Trophoblast cell (in vitro differentiated cells and primary cell): Measurements from ENCODE around the gene PTPRE.
A peak's percentile ranks its signal among the peaks of the same experiment; 100 is the strongest.

Experiments
- DNase-seq, 2 donors: peaks; one replicate each; pipeline ENCODE4 v3.0.0-alpha.2; 2016
- H2AFZ ChIP-seq: 2 replicates; pipeline ENCODE4 v1.6.1; 2013; ENCODE audit warnings: low read length, moderate library complexity, mild to moderate bottlenecking; ENCODE audit not compliant: insufficient read depth, poor library complexity
- H2AK5ac ChIP-seq: 2 replicates; pipeline ENCODE4 v1.6.1; 2013; ENCODE audit warnings: mild to moderate bottlenecking, low read length
- H2BK120ac ChIP-seq: 2 replicates; pipeline ENCODE4 v1.6.1; 2013; ENCODE audit warnings: low read length, mild to moderate bottlenecking, moderate library complexity; ENCODE audit not compliant: insufficient read depth, poor library complexity
- H2BK12ac ChIP-seq: 2 replicates; pipeline ENCODE4 v1.6.1; 2013; ENCODE audit warnings: mild to moderate bottlenecking, low read length, moderate library complexity
- H2BK5ac ChIP-seq: 2 replicates; pipeline ENCODE4 v1.6.1; 2013; ENCODE audit warnings: low read length, low read depth, moderate library complexity, mild to moderate bottlenecking; ENCODE audit not compliant: poor library complexity
- H3K14ac ChIP-seq: 2 replicates; pipeline ENCODE4 v1.6.1; 2013; ENCODE audit warnings: mild to moderate bottlenecking, low read length
- H3K18ac ChIP-seq: 2 replicates; pipeline ENCODE4 v1.6.1; 2013; ENCODE audit warnings: mild to moderate bottlenecking, low read length
- H3K23ac ChIP-seq: 2 replicates; pipeline ENCODE4 v1.6.1; 2013; ENCODE audit warnings: low read length
- H3K27ac ChIP-seq: 2 replicates; pipeline ENCODE4 v1.5.1; 2013; ENCODE audit warnings: low read depth, mild to moderate bottlenecking, inconsistent platforms, low read length, moderate library complexity
- H3K27me3 ChIP-seq: 2 replicates; pipeline ENCODE4 v1.6.1; 2013; ENCODE audit warnings: inconsistent platforms, mild to moderate bottlenecking, low read length, moderate library complexity; ENCODE audit not compliant: insufficient read depth
- H3K36me3 ChIP-seq, 2 experiments: 1 replicate in 1 of 2; 2 replicates in 1 of 2; pipeline ENCODE4 v1.6.1; 2013; ENCODE audit warnings: low read length in 2 of 2, mild to moderate bottlenecking in 2 of 2, moderate library complexity in 1 of 2; ENCODE audit not compliant: insufficient read depth in 2 of 2, control insufficient read depth in 1 of 2
- H3K4ac ChIP-seq: 2 replicates; pipeline ENCODE4 v1.6.1; 2013; ENCODE audit warnings: low read depth, mild to moderate bottlenecking, low read length, moderate library complexity
- H3K4me1 ChIP-seq, 2 experiments: 1 replicate in 1 of 2; 2 replicates in 1 of 2; pipeline ENCODE4 v1.6.1; 2013; ENCODE audit warnings: low read length in 2 of 2, mild to moderate bottlenecking in 2 of 2, moderate library complexity in 1 of 2; ENCODE audit not compliant: insufficient read depth in 2 of 2, control insufficient read depth in 1 of 2
- H3K4me2 ChIP-seq: 2 replicates; pipeline ENCODE4 v1.6.1; 2013; ENCODE audit warnings: inconsistent platforms, mild to moderate bottlenecking, low read length, moderate library complexity
- H3K4me3 ChIP-seq: 2 replicates; pipeline ENCODE4 v1.5.1; 2013; ENCODE audit warnings: mild to moderate bottlenecking, low read depth, low read length, inconsistent platforms
- H3K79me1 ChIP-seq: one replicate; pipeline ENCODE4 v1.6.1; 2013; ENCODE audit warnings: low read length
- H3K79me2 ChIP-seq: 2 replicates; pipeline ENCODE4 v1.6.1; 2013; ENCODE audit warnings: low read length, mild to moderate bottlenecking; ENCODE audit not compliant: control insufficient read depth, insufficient read depth, poor library complexity
- H3K9ac ChIP-seq: 2 replicates; pipeline ENCODE4 v1.6.1; 2013; ENCODE audit warnings: mild to moderate bottlenecking, low read length
- H3K9me3 ChIP-seq: 2 replicates; pipeline ENCODE4 v1.6.1; 2013; ENCODE audit warnings: low read depth, mild to moderate bottlenecking, control low read depth, inconsistent platforms, low read length; ENCODE audit not compliant: insufficient read depth
- H4K12ac ChIP-seq: 2 replicates; pipeline ENCODE4 v1.6.1; 2013; ENCODE audit warnings: low read depth, mild to moderate bottlenecking, low read length, moderate library complexity
- H4K8ac ChIP-seq: 2 replicates; pipeline ENCODE4 v1.6.1; 2013; ENCODE audit warnings: low read depth, mild to moderate bottlenecking, low read length, moderate library complexity
- H4K91ac ChIP-seq: one replicate; pipeline ENCODE4 v1.6.1; 2013; ENCODE audit warnings: low read depth, mild to moderate bottlenecking, low read length, moderate library complexity
- WGBS: extraction: QIAGEN DNeasy Blood & Tissue Kit; methylation state at CpG from one replicate; pipeline ENCODE4 v1.1.7; 2013; ENCODE audit warnings: missing lambda C conversion rate; ENCODE audit not compliant: insufficient read length, insufficient coverage; ENCODE audit errors: extremely low coverage; 5-methylcytosine and 5-hydroxymethylcytosine counted together

The PTPRE gene

DNA sequence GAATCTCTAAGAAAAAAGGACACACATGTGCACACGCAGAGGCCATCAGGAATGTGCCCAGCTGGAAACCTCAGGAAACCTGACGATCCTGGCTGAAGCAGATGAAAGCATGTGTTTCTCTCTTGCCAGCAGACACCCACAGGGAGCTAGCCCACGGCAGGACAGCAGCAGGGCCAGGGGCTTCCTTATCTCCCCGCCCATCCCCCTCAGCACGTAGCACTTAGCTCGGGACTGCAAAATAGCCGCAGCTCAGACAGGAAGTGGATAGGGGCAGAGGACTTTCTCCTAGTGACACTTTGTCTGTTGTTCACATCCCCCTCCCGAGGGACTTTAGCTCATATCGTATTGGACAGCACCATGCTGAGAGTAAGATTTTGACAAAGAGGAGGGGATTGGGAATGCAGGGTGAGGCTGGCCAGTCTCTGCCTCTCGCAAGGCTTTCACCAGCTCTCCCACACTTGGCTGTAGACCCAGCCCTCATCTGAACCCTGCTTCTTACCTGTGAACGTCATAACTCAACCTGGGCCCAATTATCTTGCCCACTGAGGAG lies 155.5 kb downstream of the PTPRE start:
- peaks cover 30 to 36% of the 10 kb centered on the region in 2 experiments for H3K36me3 ChIP-seq

DNA sequence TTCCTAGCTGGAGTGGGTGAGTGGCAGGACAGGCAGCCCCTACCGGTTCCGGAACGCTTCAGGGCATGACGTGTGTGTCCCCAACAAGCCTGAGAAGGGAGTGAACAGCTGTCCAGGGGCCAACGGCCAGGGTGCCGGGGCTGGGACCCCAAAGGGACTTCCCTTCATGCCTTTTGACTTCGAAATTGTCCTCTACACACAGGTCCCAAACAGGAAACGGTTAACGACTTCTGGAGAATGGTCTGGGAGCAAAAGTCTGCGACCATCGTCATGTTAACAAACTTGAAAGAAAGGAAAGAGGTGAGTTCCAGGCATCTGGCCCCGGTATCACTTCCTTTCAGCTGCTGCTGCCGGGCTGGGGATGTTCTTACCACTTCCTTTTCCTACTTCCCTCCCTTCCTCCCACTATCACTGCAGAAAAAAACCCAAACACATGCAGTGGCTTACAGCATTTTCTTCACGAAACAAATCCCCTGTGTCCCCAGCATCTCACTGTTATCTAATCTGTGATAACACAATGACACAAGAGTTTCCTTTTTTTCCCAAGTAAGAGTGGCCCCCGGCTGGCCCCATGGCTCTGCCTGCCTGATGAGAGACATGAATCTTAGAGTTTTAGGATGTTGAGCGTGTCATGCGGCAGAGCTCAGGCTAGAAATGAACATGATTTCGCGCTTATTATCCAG lies 156.1 kb downstream of the PTPRE start:
- peak; percentile 69 to 75 for DNase-seq
- Histone ChIP-seq H3K27ac (no peak overlapping the region), H3K79me2 (no peaks in the 10 kb centered on the region), H3K4me1 (peaks cover 4 to 6% of the 10 kb centered on the region in 2 experiments), H4K12ac (no peak overlapping the region), H4K91ac (no peak overlapping the region), H3K4me2 (no peak overlapping the region), H2BK5ac (no peak overlapping the region), H2AK5ac (no peak overlapping the region), H3K14ac (no peak overlapping the region), H3K36me3 (peaks cover 35 to 39% of the 10 kb centered on the region in 2 experiments), H2AFZ (no peak overlapping the region), H4K8ac (no peak overlapping the region), H3K4me3 (no peak overlapping the region), H3K27me3 (no peaks in the 10 kb centered on the region), H3K9me3 (peaks cover 17% of the 10 kb centered on the region), H2BK120ac (no peak overlapping the region), H2BK12ac (no peak overlapping the region), H3K79me1 (peaks cover 3% of the 10 kb centered on the region), H3K4ac (no peak overlapping the region), H3K9ac (no peak overlapping the region), H3K23ac (no peak overlapping the region), H3K18ac (no peak overlapping the region)
- WGBS: no CpG with 5 or more reads among the region's 19 CpGs

More for the DNA sequence above, 155.5 kb downstream of the PTPRE start:
- no peak overlapping the region for H3K4me2 ChIP-seq
- H2BK120ac ChIP-seq: no peak overlapping the region
- H3K14ac ChIP-seq: no peak overlapping the region
- H3K4me1 ChIP-seq: peaks cover 4 to 6% of the 10 kb centered on the region in 2 experiments
- no peak overlapping the region for H4K12ac ChIP-seq
- no peak overlapping the region for H3K23ac ChIP-seq
- H4K91ac ChIP-seq: no peak overlapping the region
- no peak overlapping the region for H2BK12ac ChIP-seq
- DNase-seq: peak; percentile 66 to 68
- no peak overlapping the region for H2BK5ac ChIP-seq
- H3K79me2 ChIP-seq: no peaks in the 10 kb centered on the region
- no peak overlapping the region for H3K4ac ChIP-seq
- no CpG with 5 or more reads among the region's 11 CpGs for WGBS
- H3K27me3 ChIP-seq: no peaks in the 10 kb centered on the region
- H2AFZ ChIP-seq: no peak overlapping the region
- H4K8ac ChIP-seq: no peak overlapping the region
- H3K18ac ChIP-seq: no peak overlapping the region
- no peak overlapping the region for H3K27ac ChIP-seq
- H3K9me3 ChIP-seq: peaks cover 17% of the 10 kb centered on the region
- H3K9ac ChIP-seq: no peak overlapping the region
- no peak overlapping the region for H3K4me3 ChIP-seq
- peaks cover 3% of the 10 kb centered on the region for H3K79me1 ChIP-seq
- no peak overlapping the region for H2AK5ac ChIP-seq

DNA sequence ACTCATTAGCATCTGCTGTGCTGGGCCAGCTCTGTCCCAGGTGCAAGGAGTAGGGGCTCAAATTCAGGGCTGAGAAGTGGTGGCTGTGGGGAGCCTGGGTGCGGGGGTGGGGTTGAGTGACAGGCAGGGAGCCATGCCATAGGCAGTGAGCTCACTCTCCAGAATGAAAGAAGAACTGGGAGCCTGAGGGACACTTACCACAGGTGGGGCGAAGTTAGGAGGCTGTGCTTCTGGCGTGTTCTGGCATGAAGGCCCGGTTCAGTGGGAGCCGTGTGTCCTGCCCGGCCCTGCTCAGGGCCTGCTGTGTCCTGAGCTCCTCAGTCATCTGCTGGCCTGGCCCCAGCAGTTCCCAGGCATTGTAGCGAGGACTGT lies 156.8 kb downstream of the PTPRE start:
- Histone ChIP-seq H2BK120ac (no peak overlapping the region), H3K9me3 (peaks cover 14% of the 10 kb centered on the region), H2BK5ac (no peak overlapping the region), H4K12ac (no peak overlapping the region), H2AK5ac (no peak overlapping the region), H3K4me1 (peaks cover 4 to 6% of the 10 kb centered on the region in 2 experiments), H3K23ac (no peak overlapping the region), H3K4me2 (no peak overlapping the region), H3K27ac (no peak overlapping the region), H2BK12ac (no peak overlapping the region), H4K91ac (no peak overlapping the region), H3K18ac (no peak overlapping the region), H3K14ac (no peak overlapping the region), H3K36me3 (peaks cover 41 to 44% of the 10 kb centered on the region in 2 experiments), H2AFZ (no peak overlapping the region), H4K8ac (no peak overlapping the region), H3K79me1 (peaks cover 3% of the 10 kb centered on the region), H3K27me3 (no peaks in the 10 kb centered on the region), H3K4me3 (no peak overlapping the region), H3K4ac (no peak overlapping the region), H3K79me2 (no peaks in the 10 kb centered on the region), H3K9ac (no peak overlapping the region)
- peak in 1 of 2 donors; percentile 8 for DNase-seq
- WGBS: no CpG with 5 or more reads among the region's 7 CpGs

DNA sequence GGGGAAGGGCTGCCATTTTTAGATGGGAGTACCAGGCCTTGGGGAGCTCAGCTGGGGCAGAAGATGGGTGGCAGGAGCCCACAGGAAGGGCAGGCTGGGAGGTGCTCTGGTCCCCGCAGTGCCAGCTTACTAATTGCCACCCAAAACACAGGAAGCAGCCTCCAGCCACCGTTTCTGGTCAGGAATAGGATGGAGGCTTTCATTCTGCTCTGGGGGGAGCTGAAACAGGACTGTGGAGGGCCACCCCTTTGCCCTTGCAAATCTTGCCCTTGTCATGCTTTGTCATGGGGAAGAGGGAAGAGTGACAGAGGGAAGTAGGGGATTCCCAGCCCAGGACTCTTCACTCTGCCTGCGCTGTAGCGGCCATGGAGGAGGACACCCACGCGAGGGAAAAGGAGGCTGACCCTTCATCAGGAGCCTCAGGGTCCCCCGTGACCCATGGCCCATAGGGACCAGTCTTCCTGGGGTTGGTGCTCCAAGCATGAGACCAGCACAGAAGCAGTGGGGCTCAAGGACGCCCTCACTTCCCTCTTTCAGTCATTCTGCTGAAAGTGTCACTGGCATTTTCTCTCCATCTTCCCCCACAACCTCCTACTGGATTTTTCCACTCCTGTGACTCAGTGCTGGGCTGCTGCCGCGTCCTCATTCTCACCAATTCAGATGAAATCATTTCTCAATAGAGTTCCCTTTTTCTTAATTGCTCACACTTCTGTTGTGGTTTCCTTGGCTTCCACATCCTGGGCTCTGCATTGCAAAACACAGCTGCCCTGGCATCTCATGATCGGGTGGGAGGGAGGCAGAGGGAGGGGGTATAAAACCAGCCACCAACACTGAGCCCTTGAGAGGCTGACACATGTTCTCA lies 157.4 kb downstream of the PTPRE start:
- Histone ChIP-seq H4K91ac (no peak overlapping the region), H2BK120ac (no peak overlapping the region), H3K23ac (no peak overlapping the region), H3K27me3 (no peaks in the 10 kb centered on the region), H3K9ac (no peak overlapping the region), H2AK5ac (no peak overlapping the region), H3K36me3 (peaks cover 43% of the 10 kb centered on the region in 2 experiments), H3K4me2 (no peak overlapping the region), H3K4ac (no peak overlapping the region), H3K4me3 (no peak overlapping the region), H3K9me3 (peaks cover 14% of the 10 kb centered on the region), H3K18ac (no peak overlapping the region), H3K4me1 (peaks cover 4 to 6% of the 10 kb centered on the region in 2 experiments), H3K79me1 (peaks cover 3% of the 10 kb centered on the region), H4K12ac (no peak overlapping the region), H2BK5ac (no peak overlapping the region), H4K8ac (no peak overlapping the region), H3K27ac (no peak overlapping the region), H2AFZ (no peak overlapping the region), H3K79me2 (no peaks in the 10 kb centered on the region), H2BK12ac (no peak overlapping the region), H3K14ac (no peak overlapping the region)
- peak; percentile 85 to 95 for DNase-seq
- no CpG with 5 or more reads among the region's 11 CpGs for WGBS
